GM04503 (cell line): ENCODE measurements around the gene CPNE7.
A peak's percentile ranks its signal among the peaks of the same experiment; 100 is the strongest.
"Not testable (repeated sequence)": the region's sequence is repeated elsewhere in the genome, so short reads cannot be mapped to it uniquely, and the experiment has no call there.

Experiments
- DNase-seq: peaks from one replicate; pipeline ENCODE4 v3.0.0-alpha.2; 2012; ENCODE audit warnings: low read depth

The CPNE7 gene

GRCh38 chr16:89624777-89625761 lies 49.5 kb downstream of the CPNE7 start:
- no peak for DNase-seq

DNA sequence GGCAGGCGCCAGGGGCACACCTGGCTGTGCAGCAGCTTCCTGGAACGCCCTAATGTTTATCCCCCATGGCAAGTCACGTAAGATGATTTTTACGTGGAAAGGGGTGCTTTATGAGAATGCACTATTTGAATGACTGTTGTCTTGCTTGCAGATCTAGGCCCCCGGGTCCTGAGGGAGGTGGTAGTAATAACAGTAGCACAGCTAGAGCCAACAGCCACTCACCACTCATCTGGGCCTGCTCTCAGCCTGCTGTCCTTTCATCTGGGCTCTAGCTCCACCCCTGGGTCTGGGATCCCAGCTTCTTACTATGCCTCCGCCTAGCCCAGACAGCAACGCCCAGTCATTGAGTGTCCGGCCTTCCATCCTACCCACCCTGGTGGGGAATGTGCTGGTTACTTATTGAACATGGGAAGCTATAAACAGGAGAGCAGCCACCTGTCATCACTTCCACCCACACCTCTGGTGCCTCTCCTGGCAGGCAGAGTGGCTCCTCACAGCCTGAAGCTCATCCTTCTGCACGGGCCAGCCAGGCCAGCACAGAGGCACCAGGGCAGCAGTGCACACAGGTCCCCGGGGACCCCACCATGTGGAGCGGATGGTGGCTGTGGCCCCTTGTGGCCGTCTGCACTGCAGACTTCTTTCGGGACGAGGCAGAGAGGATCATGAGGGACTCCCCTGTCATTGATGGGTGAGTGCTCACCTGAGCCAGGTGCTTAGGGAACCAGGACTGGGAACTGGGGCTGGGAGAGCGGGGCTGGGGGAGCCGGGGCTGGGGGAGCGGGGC lies 54.5 kb downstream of the CPNE7 start:
- DNase-seq = no peak

GRCh38 chr16:89633064-89633631 lies 57.6 kb downstream of the CPNE7 start:
- DNase-seq = peak; percentile 47

- not testable (repeated sequence) for DNase-seq
Observed at GRCh38 chr16:89634463-89635385, 59.2 kb downstream of the CPNE7 start.

- no peak for DNase-seq
Observed at GRCh38 chr16:89636663-89637062, 61.1 kb downstream of the CPNE7 start.

GRCh38 chr16:89637379-89637778 lies 61.8 kb downstream of the CPNE7 start:
- no peak for DNase-seq

GRCh38 chr16:89638455-89638854 lies 62.9 kb downstream of the CPNE7 start:
- DNase-seq = no peak

DNA sequence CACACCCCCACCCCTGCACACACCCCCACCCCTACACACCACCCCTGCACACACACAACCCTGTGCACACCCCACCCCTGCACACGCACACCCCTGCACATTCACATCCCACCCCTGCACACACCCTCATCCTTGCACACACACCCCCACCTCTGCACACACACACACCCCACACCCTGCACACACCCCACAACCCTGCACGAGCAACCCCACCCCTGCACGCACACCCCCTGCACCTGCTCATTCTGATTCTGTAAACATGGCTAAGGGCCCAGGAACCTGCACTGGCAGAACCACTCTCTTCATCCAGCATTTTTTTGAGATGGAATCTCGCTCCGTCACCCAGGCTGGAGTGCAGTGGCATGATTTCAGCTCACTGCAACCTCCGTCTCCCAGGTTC lies 63.8 kb downstream of the CPNE7 start:
- DNase-seq = no peak

DNA sequence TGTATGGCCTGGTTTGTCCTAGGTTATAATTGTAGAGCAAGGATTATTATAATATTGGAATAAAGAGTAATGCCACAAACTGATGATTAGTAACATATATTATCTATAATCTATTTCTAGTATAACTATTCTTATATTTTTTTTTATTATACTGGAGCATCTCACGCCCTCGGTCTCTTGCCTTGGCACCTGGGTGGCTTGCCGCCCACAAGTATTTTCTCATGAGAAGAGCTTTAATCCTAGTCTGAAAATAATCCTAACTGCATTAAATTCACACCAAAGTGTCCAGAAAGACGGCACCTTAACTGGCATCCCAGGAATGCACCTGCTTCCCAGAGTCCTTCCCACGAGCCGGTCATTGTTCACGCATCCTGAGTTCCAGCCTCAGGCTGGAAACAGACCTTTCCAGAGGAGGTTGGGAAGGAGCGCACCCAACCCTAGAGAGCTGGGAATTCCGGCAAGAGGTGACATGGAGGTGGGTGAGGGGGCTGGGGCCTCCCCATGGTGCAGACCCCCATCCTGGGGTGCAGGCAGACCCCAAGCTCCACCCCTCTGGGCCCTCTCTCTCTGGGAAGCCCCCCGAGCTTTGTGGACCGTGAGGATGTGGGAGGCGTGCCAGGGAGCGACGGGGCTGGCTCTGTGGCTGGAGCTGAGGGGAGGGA lies 66.0 kb downstream of the CPNE7 start:
- DNase-seq = no peak

- DNase-seq = no peak
Observed at GRCh38 chr16:89642574-89642973, 67.0 kb downstream of the CPNE7 start.

- no peak for DNase-seq
Observed at GRCh38 chr16:89643769-89644300, 68.3 kb downstream of the CPNE7 start.

DNA sequence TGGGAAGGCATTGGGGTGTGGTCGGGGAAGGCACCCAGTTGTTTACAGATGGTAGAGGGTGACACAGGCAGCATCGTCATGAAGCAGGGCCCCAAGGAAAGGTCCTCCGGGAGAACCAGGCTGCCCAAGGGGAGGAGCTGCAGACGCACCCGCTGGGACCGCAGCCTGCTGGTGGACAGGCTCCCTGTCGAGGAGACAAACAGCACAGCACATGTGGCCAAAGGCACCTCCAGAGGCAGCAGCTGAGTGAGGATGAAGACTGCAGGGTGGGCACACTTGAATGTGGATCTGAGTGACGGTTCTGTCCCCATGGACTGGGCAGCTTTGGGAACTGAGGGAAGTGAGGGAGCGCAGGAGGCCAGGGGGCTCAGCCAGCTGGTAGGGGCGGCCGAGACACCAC lies 69.6 kb downstream of the CPNE7 start:
- DNase-seq = no peak

- no peak for DNase-seq
Observed at GRCh38 chr16:89646270-89646669, 70.7 kb downstream of the CPNE7 start.
